ENCODE measurements around the gene SFTPA1.
"Not testable (repeated sequence)": the region's sequence is repeated elsewhere in the genome, so short reads cannot be mapped to it uniquely, and the experiment has no call there.

Gene SFTPA1

DNA sequence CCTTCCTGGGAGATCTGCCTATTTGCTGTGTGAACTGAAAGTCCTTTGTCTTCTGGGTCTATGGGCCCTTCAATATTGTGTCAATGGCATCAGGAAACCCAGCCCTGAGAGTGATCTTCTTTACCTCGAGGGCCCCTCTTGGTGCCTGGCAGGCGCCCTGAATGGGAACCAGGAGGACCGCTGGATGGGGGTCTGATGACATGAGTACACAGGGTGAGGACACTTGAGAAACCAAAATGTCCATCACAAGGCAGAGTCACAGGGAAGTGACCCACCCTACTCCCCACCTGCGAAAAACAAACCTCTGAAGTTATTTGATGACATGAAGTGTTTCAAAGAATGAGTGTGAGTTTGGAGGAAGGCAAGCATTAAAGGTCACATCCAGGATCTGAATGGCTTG lies 17.3 kb downstream of the SFTPA1 start:
- H3K79me2 ChIP-seq (ENCODE audit: insufficient read depth, low read length) = no peaks in the 10 kb centered on the region
- H4K20me1 ChIP-seq (ENCODE audit: insufficient read depth, low read length, poor library complexity, severe bottlenecking) = no peaks in the 10 kb centered on the region
- TF ChIP-seq, protein P1, sequence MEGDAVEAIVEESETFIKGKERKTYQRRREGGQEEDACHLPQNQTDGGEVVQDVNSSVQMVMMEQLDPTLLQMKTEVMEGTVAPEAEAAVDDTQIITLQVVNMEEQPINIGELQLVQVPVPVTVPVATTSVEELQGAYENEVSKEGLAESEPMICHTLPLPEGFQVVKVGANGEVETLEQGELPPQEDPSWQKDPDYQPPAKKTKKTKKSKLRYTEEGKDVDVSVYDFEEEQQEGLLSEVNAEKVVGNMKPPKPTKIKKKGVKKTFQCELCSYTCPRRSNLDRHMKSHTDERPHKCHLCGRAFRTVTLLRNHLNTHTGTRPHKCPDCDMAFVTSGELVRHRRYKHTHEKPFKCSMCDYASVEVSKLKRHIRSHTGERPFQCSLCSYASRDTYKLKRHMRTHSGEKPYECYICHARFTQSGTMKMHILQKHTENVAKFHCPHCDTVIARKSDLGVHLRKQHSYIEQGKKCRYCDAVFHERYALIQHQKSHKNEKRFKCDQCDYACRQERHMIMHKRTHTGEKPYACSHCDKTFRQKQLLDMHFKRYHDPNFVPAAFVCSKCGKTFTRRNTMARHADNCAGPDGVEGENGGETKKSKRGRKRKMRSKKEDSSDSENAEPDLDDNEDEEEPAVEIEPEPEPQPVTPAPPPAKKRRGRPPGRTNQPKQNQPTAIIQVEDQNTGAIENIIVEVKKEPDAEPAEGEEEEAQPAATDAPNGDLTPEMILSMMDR (conservative IDR thresholded peaks at IDR 0.05; ENCODE audit: low read length) = no peak
- no peak for TF ChIP-seq EZH2phosphoT487 (IDR thresholded peaks at IDR 0.05; ENCODE audit: borderline replicate concordance)
- no peaks in the 10 kb centered on the region for H3K9me2 ChIP-seq (replicated peaks; ENCODE audit: low read depth, low read length)
- no peak overlapping the region for H3K4me3 ChIP-seq (ENCODE audit: low read length, poor library complexity, severe bottlenecking)
- no peaks in the 10 kb centered on the region for H3K4me1 ChIP-seq (ENCODE audit: insufficient read depth, low read length, poor library complexity, severe bottlenecking)
- H3K9ac ChIP-seq (ENCODE audit: low read depth, low read length, poor library complexity, severe bottlenecking) = no peak overlapping the region
- peaks cover 7% of the 10 kb centered on the region for H3K9me3 ChIP-seq (ENCODE audit: insufficient read depth, low read depth, low read length)
- no peaks in the 10 kb centered on the region for H3F3A ChIP-seq (ENCODE audit: low read depth)
- H2AFZ ChIP-seq (ENCODE audit: low read length) = no peak overlapping the region
- H3K4me2 ChIP-seq (ENCODE audit: low read depth, low read length, poor library complexity, severe bottlenecking) = no peak overlapping the region
- H3K27me3 ChIP-seq (ENCODE audit: insufficient read depth, low read length, poor library complexity, severe bottlenecking) = no peaks in the 10 kb centered on the region
- H3K36me3 ChIP-seq (ENCODE audit: insufficient read depth, low read length) = no peaks in the 10 kb centered on the region

DNA sequence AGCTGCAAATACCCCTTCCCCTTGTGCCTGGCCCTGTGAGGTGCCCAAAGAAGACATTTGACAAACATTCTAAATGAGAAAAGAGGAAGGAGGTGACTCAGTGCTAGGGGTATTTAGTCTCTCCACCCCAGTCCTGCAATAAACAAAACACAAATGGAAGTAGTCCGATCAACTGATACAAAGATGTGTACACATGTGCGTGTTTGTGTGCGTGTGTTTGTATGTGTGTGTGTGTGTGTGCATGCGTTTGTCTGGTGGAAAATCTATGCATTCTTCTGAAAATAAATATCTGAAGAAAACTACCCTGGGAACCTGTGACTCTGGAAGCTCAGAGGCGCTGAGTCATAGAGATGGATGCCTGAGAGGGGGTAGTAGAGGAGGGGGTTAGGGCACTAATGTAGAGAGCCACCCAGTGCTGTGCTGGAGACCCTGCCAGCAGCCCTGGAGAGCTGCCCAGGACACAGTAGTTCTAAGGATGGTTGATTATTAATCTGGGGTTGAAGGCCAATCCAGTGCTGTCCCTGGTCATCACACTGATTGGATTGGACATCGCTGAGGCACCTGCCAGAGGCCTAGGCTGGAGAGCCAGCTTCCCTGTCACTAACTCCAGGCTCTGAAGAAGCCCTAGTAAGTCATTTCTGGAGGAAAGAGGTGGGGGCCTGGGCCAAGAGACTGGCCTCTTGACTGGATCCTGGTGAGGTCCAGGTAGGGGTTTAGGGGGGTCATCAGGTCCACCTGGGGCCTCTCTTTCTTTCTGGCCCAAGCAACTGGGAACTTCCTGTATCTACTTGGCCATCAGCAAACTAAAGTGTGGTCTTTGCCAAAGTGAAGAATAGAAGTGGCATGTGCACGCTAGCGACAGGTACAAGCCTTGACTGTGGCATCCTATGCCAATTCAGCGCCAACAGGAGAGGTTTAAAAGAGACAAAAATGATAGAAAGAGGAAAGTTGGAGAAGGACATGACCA lies 18.5 kb downstream of the SFTPA1 start:
- H2AFZ ChIP-seq (ENCODE audit: low read length) = no peak overlapping the region
- H3K4me3 ChIP-seq (ENCODE audit: low read length, poor library complexity, severe bottlenecking) = no peak overlapping the region
- H3K79me2 ChIP-seq (ENCODE audit: insufficient read depth, low read length) = no peaks in the 10 kb centered on the region
- H4K20me1 ChIP-seq (ENCODE audit: insufficient read depth, low read length, poor library complexity, severe bottlenecking) = no peaks in the 10 kb centered on the region
- no peak overlapping the region for H3K4me2 ChIP-seq (ENCODE audit: low read depth, low read length, poor library complexity, severe bottlenecking)
- H3K9ac ChIP-seq (ENCODE audit: low read depth, low read length, poor library complexity, severe bottlenecking) = no peak overlapping the region
- H3F3A ChIP-seq (ENCODE audit: low read depth) = no peaks in the 10 kb centered on the region
- TF ChIP-seq EZH2phosphoT487 (IDR thresholded peaks at IDR 0.05; ENCODE audit: borderline replicate concordance) = no peak
- TF ChIP-seq, protein P1 (conservative IDR thresholded peaks at IDR 0.05; ENCODE audit: low read length) = no peak
- no peaks in the 10 kb centered on the region for H3K9me2 ChIP-seq (replicated peaks; ENCODE audit: low read depth, low read length)
- H3K9me3 ChIP-seq (ENCODE audit: insufficient read depth, low read depth, low read length) = peaks cover 7% of the 10 kb centered on the region
- H3K4me1 ChIP-seq (ENCODE audit: insufficient read depth, low read length, poor library complexity, severe bottlenecking) = no peaks in the 10 kb centered on the region
- H3K36me3 ChIP-seq (ENCODE audit: insufficient read depth, low read length) = no peaks in the 10 kb centered on the region
- H3K27me3 ChIP-seq (ENCODE audit: insufficient read depth, low read length, poor library complexity, severe bottlenecking) = no peaks in the 10 kb centered on the region

DNA sequence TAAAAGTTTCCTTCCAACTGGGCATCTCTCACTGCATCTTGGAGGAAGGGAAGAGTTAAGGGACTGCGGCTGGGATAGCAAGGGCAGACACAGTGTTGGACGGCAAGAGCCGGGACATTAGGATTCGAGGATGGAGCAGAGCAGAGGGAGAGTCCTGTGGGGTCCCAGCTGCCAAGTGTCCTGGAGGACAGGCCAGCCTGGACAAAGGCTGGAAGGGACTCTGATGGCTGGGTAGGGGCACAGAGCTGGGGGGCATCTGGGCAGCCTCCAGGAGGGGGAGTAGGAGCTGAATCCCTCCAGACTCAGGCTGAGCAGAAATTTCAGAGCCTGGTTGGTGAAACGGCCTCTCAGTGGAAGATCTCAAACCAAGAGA lies 19.2 kb downstream of the SFTPA1 start:
- Histone ChIP-seq H3K36me3 (ENCODE audit: insufficient read depth, low read length) (no peaks in the 10 kb centered on the region), H3K9me3 (ENCODE audit: insufficient read depth, low read depth, low read length) (peaks cover 7% of the 10 kb centered on the region), H3K79me2 (ENCODE audit: insufficient read depth, low read length) (no peaks in the 10 kb centered on the region), H3K9me2 (replicated peaks; ENCODE audit: low read depth, low read length) (no peaks in the 10 kb centered on the region), H3F3A (ENCODE audit: low read depth) (no peaks in the 10 kb centered on the region), H3K27me3 (ENCODE audit: insufficient read depth, low read length, poor library complexity, severe bottlenecking) (no peaks in the 10 kb centered on the region), H3K4me2 (ENCODE audit: low read depth, low read length, poor library complexity, severe bottlenecking) (no peak overlapping the region), H3K4me3 (ENCODE audit: low read length, poor library complexity, severe bottlenecking) (no peak overlapping the region), H3K4me1 (ENCODE audit: insufficient read depth, low read length, poor library complexity, severe bottlenecking) (no peaks in the 10 kb centered on the region), H2AFZ (ENCODE audit: low read length) (no peak overlapping the region), H3K9ac (ENCODE audit: low read depth, low read length, poor library complexity, severe bottlenecking) (no peak overlapping the region), H4K20me1 (ENCODE audit: insufficient read depth, low read length, poor library complexity, severe bottlenecking) (no peaks in the 10 kb centered on the region)
- TF ChIP-seq, protein P1 (conservative IDR thresholded peaks at IDR 0.05; ENCODE audit: low read length) = no peak
- TF ChIP-seq EZH2phosphoT487 (IDR thresholded peaks at IDR 0.05; ENCODE audit: borderline replicate concordance) = no peak

DNA sequence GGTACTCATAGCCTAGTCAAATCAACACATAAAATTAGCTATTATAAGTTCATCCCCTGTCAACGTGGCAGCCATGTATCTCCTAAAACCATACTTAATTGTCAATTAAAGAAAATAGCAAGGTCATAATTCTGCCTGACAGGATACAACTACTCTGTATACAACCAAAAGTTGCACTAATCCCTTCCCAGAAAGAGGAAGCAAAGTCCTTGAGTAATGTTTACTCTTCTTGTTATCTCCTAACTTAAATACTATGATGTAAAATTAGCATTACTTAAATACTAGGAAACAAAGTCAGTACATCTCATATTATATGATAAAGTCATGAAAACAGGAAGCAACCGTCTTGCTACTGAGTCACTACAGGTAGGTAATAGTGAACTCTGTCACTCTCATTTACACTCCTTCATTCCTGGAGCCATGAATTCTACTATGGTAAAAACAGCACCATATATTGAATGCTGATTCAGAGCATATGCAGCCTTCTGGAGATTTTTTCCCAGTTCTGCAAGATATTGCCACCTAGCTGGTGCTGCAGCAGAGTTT lies 26.0 kb downstream of the SFTPA1 start:
- H3K9ac ChIP-seq (ENCODE audit: low read depth, low read length, poor library complexity, severe bottlenecking); H4K20me1 ChIP-seq (ENCODE audit: insufficient read depth, low read length, poor library complexity, severe bottlenecking); H3K4me2 ChIP-seq (ENCODE audit: low read depth, low read length, poor library complexity, severe bottlenecking); H3K4me1 ChIP-seq (ENCODE audit: insufficient read depth, low read length, poor library complexity, severe bottlenecking); H3K4me3 ChIP-seq (ENCODE audit: low read length, poor library complexity, severe bottlenecking); H3K9me2 ChIP-seq (replicated peaks; ENCODE audit: low read depth, low read length); H3K9me3 ChIP-seq (ENCODE audit: insufficient read depth, low read depth, low read length); H2AFZ ChIP-seq (ENCODE audit: low read length); H3F3A ChIP-seq (ENCODE audit: low read depth); H3K79me2 ChIP-seq (ENCODE audit: insufficient read depth, low read length); H3K27me3 ChIP-seq (ENCODE audit: insufficient read depth, low read length, poor library complexity, severe bottlenecking); H3K36me3 ChIP-seq (ENCODE audit: insufficient read depth, low read length): not testable (repeated sequence)
